ENCODE results near the gene MYOM3.

The MYOM3 gene

GRCh38 chr1:24119859-24120756, 8.2 kb upstream of the MYOM3 start:
- Histone ChIP-seq H3K4me3 (ENCODE audit: low read depth, low read length) (no peak overlapping the region), H3K9ac (ENCODE audit: low read depth, low read length) (no peak overlapping the region), H3K4me1 (ENCODE audit: control insufficient read depth, insufficient read depth, low read length) (no peaks in the 10 kb centered on the region), H3K9me3 (ENCODE audit: control insufficient read depth, insufficient read depth, low read length) (no peaks in the 10 kb centered on the region), H3K27me3 (ENCODE audit: control insufficient read depth, insufficient read depth, low read length) (no peaks in the 10 kb centered on the region), H3K36me3 (ENCODE audit: control insufficient read depth, insufficient read depth, low read length) (no peaks in the 10 kb centered on the region)

DNA sequence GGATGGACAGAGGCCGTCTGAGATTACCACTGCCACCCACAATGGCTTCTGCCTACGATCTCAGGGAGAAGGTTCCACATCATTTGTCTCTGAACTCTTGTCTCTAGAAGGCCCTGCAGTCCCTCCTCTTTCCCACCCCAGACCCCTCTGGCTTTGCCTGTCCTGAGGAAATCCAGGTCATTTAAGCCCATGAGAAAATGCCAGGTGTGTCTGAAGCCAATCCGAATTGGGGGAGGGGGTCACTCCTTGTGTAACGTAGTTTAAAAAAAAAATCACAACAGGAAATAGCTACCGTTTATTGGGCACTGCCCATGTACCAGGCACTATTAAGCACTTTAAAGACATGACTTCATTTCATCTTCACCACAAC, 7.5 kb upstream of the MYOM3 start:
- no peaks in the 10 kb centered on the region for H3K27me3 ChIP-seq (ENCODE audit: control insufficient read depth, insufficient read depth, low read length)
- H3K4me3 ChIP-seq (ENCODE audit: low read depth, low read length) = no peak overlapping the region
- H3K9me3 ChIP-seq (ENCODE audit: control insufficient read depth, insufficient read depth, low read length) = no peaks in the 10 kb centered on the region
- H3K36me3 ChIP-seq (ENCODE audit: control insufficient read depth, insufficient read depth, low read length) = no peaks in the 10 kb centered on the region
- no peak overlapping the region for H3K9ac ChIP-seq (ENCODE audit: low read depth, low read length)
- H3K4me1 ChIP-seq (ENCODE audit: control insufficient read depth, insufficient read depth, low read length) = no peaks in the 10 kb centered on the region

- Histone ChIP-seq H3K9ac (ENCODE audit: low read depth, low read length) (no peak overlapping the region), H3K36me3 (ENCODE audit: control insufficient read depth, insufficient read depth, low read length) (no peaks in the 10 kb centered on the region), H3K4me1 (ENCODE audit: control insufficient read depth, insufficient read depth, low read length) (no peaks in the 10 kb centered on the region), H3K4me3 (ENCODE audit: low read depth, low read length) (no peak overlapping the region), H3K27me3 (ENCODE audit: control insufficient read depth, insufficient read depth, low read length) (no peaks in the 10 kb centered on the region), H3K9me3 (ENCODE audit: control insufficient read depth, insufficient read depth, low read length) (no peaks in the 10 kb centered on the region)
These were observed 6.7 kb upstream of the MYOM3 start for GRCh38 chr1:24118410-24119242.

GRCh38 chr1:24117722-24118409, 5.9 kb upstream of the MYOM3 start:
- Histone ChIP-seq H3K9ac (ENCODE audit: low read depth, low read length) (no peak overlapping the region), H3K27me3 (ENCODE audit: control insufficient read depth, insufficient read depth, low read length) (no peaks in the 10 kb centered on the region), H3K36me3 (ENCODE audit: control insufficient read depth, insufficient read depth, low read length) (no peaks in the 10 kb centered on the region), H3K9me3 (ENCODE audit: control insufficient read depth, insufficient read depth, low read length) (no peaks in the 10 kb centered on the region), H3K4me3 (ENCODE audit: low read depth, low read length) (no peak overlapping the region), H3K4me1 (ENCODE audit: control insufficient read depth, insufficient read depth, low read length) (no peaks in the 10 kb centered on the region)

DNA sequence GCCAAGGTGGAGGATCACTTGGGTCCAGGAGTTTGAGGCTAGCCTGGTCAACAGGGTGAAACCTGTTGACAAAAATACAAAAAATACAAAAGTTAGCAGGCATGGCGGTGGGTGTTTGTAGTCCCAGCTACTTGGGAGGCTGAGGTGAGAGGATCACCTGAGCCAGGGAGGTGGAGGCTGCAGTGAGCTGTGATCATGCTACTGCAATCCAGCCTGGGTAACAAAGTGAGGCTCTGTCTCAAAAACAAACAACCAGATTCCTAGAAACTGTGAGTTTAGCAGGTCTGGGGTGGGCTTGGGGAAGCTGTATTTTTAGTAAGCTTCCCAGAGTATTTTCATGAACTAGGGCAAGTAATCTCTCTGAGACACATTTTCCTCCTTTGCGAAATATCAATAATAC, 5.2 kb upstream of the MYOM3 start:
- Histone ChIP-seq H3K36me3 (ENCODE audit: control insufficient read depth, insufficient read depth, low read length) (no peaks in the 10 kb centered on the region), H3K9me3 (ENCODE audit: control insufficient read depth, insufficient read depth, low read length) (no peaks in the 10 kb centered on the region), H3K27me3 (ENCODE audit: control insufficient read depth, insufficient read depth, low read length) (no peaks in the 10 kb centered on the region), H3K9ac (ENCODE audit: low read depth, low read length) (no peak overlapping the region), H3K4me3 (ENCODE audit: low read depth, low read length) (no peak overlapping the region), H3K4me1 (ENCODE audit: control insufficient read depth, insufficient read depth, low read length) (no peaks in the 10 kb centered on the region)

DNA sequence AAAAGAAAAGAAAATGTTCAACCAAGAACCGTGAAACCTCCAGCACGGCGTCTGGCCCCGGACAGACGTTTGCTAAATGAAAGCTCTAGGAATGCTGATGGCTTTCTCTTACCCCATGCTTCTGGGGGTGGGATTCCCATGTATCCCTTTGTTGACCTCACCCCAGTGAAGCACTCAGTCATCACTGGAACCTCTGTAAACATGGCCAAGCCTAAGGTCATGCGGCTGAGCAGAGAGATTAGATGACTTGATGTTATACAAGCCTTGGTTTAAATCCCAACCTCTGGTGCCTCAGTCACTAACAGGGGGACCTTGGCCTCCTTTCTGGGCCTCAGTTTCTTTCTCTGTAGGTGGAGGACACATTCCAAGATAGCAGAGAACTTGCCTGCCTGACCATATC, 2.8 kb upstream of the MYOM3 start:
- Histone ChIP-seq H3K9ac (ENCODE audit: low read depth, low read length) (no peak overlapping the region), H3K4me1 (ENCODE audit: control insufficient read depth, insufficient read depth, low read length) (peaks cover 2% of the 10 kb centered on the region), H3K27me3 (ENCODE audit: control insufficient read depth, insufficient read depth, low read length) (no peaks in the 10 kb centered on the region), H3K9me3 (ENCODE audit: control insufficient read depth, insufficient read depth, low read length) (no peaks in the 10 kb centered on the region), H3K4me3 (ENCODE audit: low read depth, low read length) (no peak overlapping the region), H3K36me3 (ENCODE audit: control insufficient read depth, insufficient read depth, low read length) (no peaks in the 10 kb centered on the region)

DNA sequence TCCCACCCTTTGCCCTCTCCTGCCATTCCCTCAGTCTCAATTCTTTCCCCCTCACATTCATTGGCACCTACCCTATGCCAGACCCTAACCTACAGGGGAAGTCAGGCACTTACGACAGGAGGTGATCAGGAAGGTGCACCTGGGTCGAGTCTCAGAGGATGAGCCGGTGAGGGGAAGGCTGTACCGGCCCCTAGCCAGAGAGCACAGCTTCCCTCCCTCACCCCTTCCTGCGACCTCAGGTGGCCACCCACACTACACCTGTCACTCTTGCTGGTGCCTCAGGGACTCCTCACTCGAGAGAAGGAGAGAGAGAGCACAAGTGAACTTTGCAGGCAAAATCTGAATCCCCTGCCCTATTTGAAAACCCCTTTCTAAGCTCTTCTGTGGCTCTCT, 1.7 kb upstream of the MYOM3 start:
- H3K36me3 ChIP-seq (ENCODE audit: control insufficient read depth, insufficient read depth, low read length) = no peaks in the 10 kb centered on the region
- H3K4me1 ChIP-seq (ENCODE audit: control insufficient read depth, insufficient read depth, low read length) = peaks cover 2% of the 10 kb centered on the region
- no peak overlapping the region for H3K9ac ChIP-seq (ENCODE audit: low read depth, low read length)
- no peak overlapping the region for H3K4me3 ChIP-seq (ENCODE audit: low read depth, low read length)
- H3K9me3 ChIP-seq (ENCODE audit: control insufficient read depth, insufficient read depth, low read length) = no peaks in the 10 kb centered on the region
- no peaks in the 10 kb centered on the region for H3K27me3 ChIP-seq (ENCODE audit: control insufficient read depth, insufficient read depth, low read length)

GRCh38 chr1:24111262-24111995, 506 bp downstream of the MYOM3 start:
- no peak overlapping the region for H3K4me3 ChIP-seq (ENCODE audit: low read depth, low read length)
- peaks cover 2% of the 10 kb centered on the region for H3K4me1 ChIP-seq (ENCODE audit: control insufficient read depth, insufficient read depth, low read length)
- H3K27me3 ChIP-seq (ENCODE audit: control insufficient read depth, insufficient read depth, low read length) = no peaks in the 10 kb centered on the region
- H3K9ac ChIP-seq (ENCODE audit: low read depth, low read length) = no peak overlapping the region
- H3K9me3 ChIP-seq (ENCODE audit: control insufficient read depth, insufficient read depth, low read length) = no peaks in the 10 kb centered on the region
- no peaks in the 10 kb centered on the region for H3K36me3 ChIP-seq (ENCODE audit: control insufficient read depth, insufficient read depth, low read length)

- Histone ChIP-seq H3K4me1 (ENCODE audit: control insufficient read depth, insufficient read depth, low read length) (peaks cover 2% of the 10 kb centered on the region), H3K4me3 (ENCODE audit: low read depth, low read length) (no peak overlapping the region), H3K36me3 (ENCODE audit: control insufficient read depth, insufficient read depth, low read length) (no peaks in the 10 kb centered on the region), H3K9me3 (ENCODE audit: control insufficient read depth, insufficient read depth, low read length) (no peaks in the 10 kb centered on the region), H3K9ac (ENCODE audit: low read depth, low read length) (no peak overlapping the region), H3K27me3 (ENCODE audit: control insufficient read depth, insufficient read depth, low read length) (no peaks in the 10 kb centered on the region)
These were observed 1.2 kb downstream of the MYOM3 start for GRCh38 chr1:24110642-24111261.

GRCh38 chr1:24109686-24110475, 2.1 kb downstream of the MYOM3 start:
- Histone ChIP-seq H3K9ac (ENCODE audit: low read depth, low read length) (no peak overlapping the region), H3K4me3 (ENCODE audit: low read depth, low read length) (no peak overlapping the region), H3K27me3 (ENCODE audit: control insufficient read depth, insufficient read depth, low read length) (no peaks in the 10 kb centered on the region), H3K9me3 (ENCODE audit: control insufficient read depth, insufficient read depth, low read length) (no peaks in the 10 kb centered on the region), H3K4me1 (ENCODE audit: control insufficient read depth, insufficient read depth, low read length) (peaks cover 2% of the 10 kb centered on the region), H3K36me3 (ENCODE audit: control insufficient read depth, insufficient read depth, low read length) (no peaks in the 10 kb centered on the region)

All from iPS-15b (cell line).